Dendritic cell treated with granulocyte-macrophage colony-stimulating factor and Interleukin-4, amounts not matched to agents 40 ng/mL and 50 ng/mL, for 4 days (primary cell): ENCODE data around the gene DHRS3.
"Not testable (repeated sequence)": the region's sequence is repeated elsewhere in the genome, so short reads cannot be mapped to it uniquely, and the experiment has no call there.

Experiments used
- H3K27ac Mint-ChIP-seq: one replicate; pipeline ENCODE4 v1.8.0; 2022; ENCODE audit warnings: mild to moderate bottlenecking, mixed read lengths
- H3K27me3 Mint-ChIP-seq: one replicate; pipeline ENCODE4 v1.8.0; 2022; ENCODE audit warnings: mild to moderate bottlenecking, mixed read lengths
- H3K36me3 Mint-ChIP-seq: one replicate; pipeline ENCODE4 v1.8.0; 2022; ENCODE audit warnings: low read depth, mixed read lengths
- H3K4me1 Mint-ChIP-seq: one replicate; pipeline ENCODE4 v1.8.0; 2022; ENCODE audit warnings: low read depth, mixed read lengths
- H3K4me3 Mint-ChIP-seq: one replicate; pipeline ENCODE4 v1.8.0; 2022; ENCODE audit warnings: mild to moderate bottlenecking, moderate library complexity, mixed read lengths
- H3K9me3 Mint-ChIP-seq: one replicate; pipeline ENCODE4 v1.8.0; 2022; ENCODE audit warnings: mixed read lengths
- intact Hi-C: fragments of 100-400 bp; cut with micrococcal nuclease; formaldehyde crosslinking; loops from one replicate; pipeline ENCODE4 v1.15.0; 2022

DHRS3 gene

GRCh38 chr1:12648741-12649140 is 30.7 kb upstream of the DHRS3 start:
- Mint-ChIP-seq H3K4me1 (no peaks in the 10 kb centered on the region), H3K4me3 (no peak overlapping the region), H3K27ac (no peak overlapping the region), H3K9me3 (no peaks in the 10 kb centered on the region), H3K36me3 (no peaks in the 10 kb centered on the region), H3K27me3 (peaks cover 8% of the 10 kb centered on the region)
- intact Hi-C loops: no loop called here

GRCh38 chr1:12645401-12645800 is 27.4 kb upstream of the DHRS3 start:
- H3K36me3 Mint-ChIP-seq, H3K27ac Mint-ChIP-seq, H3K4me3 Mint-ChIP-seq, H3K27me3 Mint-ChIP-seq, intact Hi-C loops, H3K4me1 Mint-ChIP-seq: not testable (repeated sequence)
- peaks cover 24% of the 10 kb centered on the region for H3K9me3 Mint-ChIP-seq

- H3K27me3 Mint-ChIP-seq: peaks cover 3% of the 10 kb centered on the region
- peaks cover 29% of the 10 kb centered on the region for H3K9me3 Mint-ChIP-seq
- peaks cover 4% of the 10 kb centered on the region for H3K4me1 Mint-ChIP-seq
- no peak overlapping the region for H3K4me3 Mint-ChIP-seq
- intact Hi-C loops: no loop called here
- H3K36me3 Mint-ChIP-seq: no peaks in the 10 kb centered on the region
- no peak overlapping the region for H3K27ac Mint-ChIP-seq
These were observed 26.8 kb upstream of the DHRS3 start for GRCh38 chr1:12644829-12645228.

GRCh38 chr1:12644237-12644636 is 26.2 kb upstream of the DHRS3 start:
- peaks cover 35% of the 10 kb centered on the region for H3K9me3 Mint-ChIP-seq
- no peak overlapping the region for H3K4me3 Mint-ChIP-seq
- peaks cover 4% of the 10 kb centered on the region for H3K4me1 Mint-ChIP-seq
- intact Hi-C loops: no loop called here
- H3K27me3 Mint-ChIP-seq: peaks cover 3% of the 10 kb centered on the region
- no peak overlapping the region for H3K27ac Mint-ChIP-seq
- no peaks in the 10 kb centered on the region for H3K36me3 Mint-ChIP-seq

- H3K36me3 Mint-ChIP-seq: peaks cover 3% of the 10 kb centered on the region
- peaks cover 6% of the 10 kb centered on the region for H3K27me3 Mint-ChIP-seq
- peaks cover 40% of the 10 kb centered on the region for H3K9me3 Mint-ChIP-seq
- H3K4me3 Mint-ChIP-seq: no peak within 1 kb of the TSS
- intact Hi-C loops: no loop called here
- H3K27ac Mint-ChIP-seq: no peak within 1 kb of the TSS
- peaks cover 4% of the 10 kb centered on the region for H3K4me1 Mint-ChIP-seq
These were observed 25.8 kb upstream of the DHRS3 start, which contains the start of gene AADACL4 for GRCh38 chr1:12643785-12644184. Gene AADACL4 (plus strand): TSS chr1:12644085. CDS start chr1:12644547, 462 bp downstream.

- Mint-ChIP-seq H3K27me3 (peaks cover 6% of the 10 kb centered on the region), H3K4me1 (peaks cover 4% of the 10 kb centered on the region), H3K4me3 (no peak overlapping the region), H3K36me3 (peaks cover 7% of the 10 kb centered on the region), H3K27ac (no peak overlapping the region), H3K9me3 (peaks cover 45% of the 10 kb centered on the region)
- intact Hi-C loops: no loop called here
These were observed 25.1 kb upstream of the DHRS3 start for GRCh38 chr1:12643079-12643478.

GRCh38 chr1:12640958-12641272 is 22.9 kb upstream of the DHRS3 start:
- intact Hi-C loops: no loop called here
- H3K36me3 Mint-ChIP-seq: peaks cover 7% of the 10 kb centered on the region
- no peak overlapping the region for H3K4me3 Mint-ChIP-seq
- no peak overlapping the region for H3K27ac Mint-ChIP-seq
- peaks cover 45% of the 10 kb centered on the region for H3K9me3 Mint-ChIP-seq
- peaks cover 6% of the 10 kb centered on the region for H3K27me3 Mint-ChIP-seq
- peaks cover 4% of the 10 kb centered on the region for H3K4me1 Mint-ChIP-seq

GRCh38 chr1:12640237-12640957 is 22.4 kb upstream of the DHRS3 start:
- peaks cover 7% of the 10 kb centered on the region for H3K36me3 Mint-ChIP-seq
- H3K27me3 Mint-ChIP-seq: peaks cover 6% of the 10 kb centered on the region
- no peak overlapping the region for H3K27ac Mint-ChIP-seq
- H3K4me1 Mint-ChIP-seq: peaks cover 4% of the 10 kb centered on the region
- no peak overlapping the region for H3K4me3 Mint-ChIP-seq
- peaks cover 45% of the 10 kb centered on the region for H3K9me3 Mint-ChIP-seq
- intact Hi-C loops: no loop called here

GRCh38 chr1:12637693-12638092 is 19.7 kb upstream of the DHRS3 start:
- Mint-ChIP-seq H3K27me3 (peaks cover 5% of the 10 kb centered on the region), H3K36me3 (peaks cover 7% of the 10 kb centered on the region), H3K27ac (no peak overlapping the region), H3K4me3 (no peak overlapping the region), H3K9me3 (peaks cover 45% of the 10 kb centered on the region), H3K4me1 (peaks cover 15% of the 10 kb centered on the region)
- intact Hi-C loops: no loop called here

GRCh38 chr1:12636098-12636950 is 18.3 kb upstream of the DHRS3 start:
- peaks cover 31% of the 10 kb centered on the region for H3K9me3 Mint-ChIP-seq
- H3K4me3 Mint-ChIP-seq: no peak overlapping the region
- H3K4me1 Mint-ChIP-seq: peaks cover 28% of the 10 kb centered on the region
- intact Hi-C loops: no loop called here
- peaks cover 7% of the 10 kb centered on the region for H3K36me3 Mint-ChIP-seq
- no peak overlapping the region for H3K27ac Mint-ChIP-seq
- H3K27me3 Mint-ChIP-seq: peaks cover 5% of the 10 kb centered on the region

- intact Hi-C loops: no loop called here
- Mint-ChIP-seq H3K27ac (no peak overlapping the region), H3K4me3 (no peak overlapping the region), H3K36me3 (peaks cover 7% of the 10 kb centered on the region), H3K27me3 (peaks cover 5% of the 10 kb centered on the region), H3K4me1 (peaks cover 40% of the 10 kb centered on the region), H3K9me3 (peaks cover 15% of the 10 kb centered on the region)
These were observed 16.7 kb upstream of the DHRS3 start for GRCh38 chr1:12634696-12635202.

- H3K9me3 Mint-ChIP-seq: peaks cover 9% of the 10 kb centered on the region
- H3K27ac Mint-ChIP-seq: no peak overlapping the region
- H3K4me1 Mint-ChIP-seq: peaks cover 43% of the 10 kb centered on the region
- peaks cover 7% of the 10 kb centered on the region for H3K36me3 Mint-ChIP-seq
- intact Hi-C loops: no loop called here
- peaks cover 5% of the 10 kb centered on the region for H3K27me3 Mint-ChIP-seq
- no peak overlapping the region for H3K4me3 Mint-ChIP-seq
These were observed 16.1 kb upstream of the DHRS3 start for GRCh38 chr1:12634156-12634555.

- Mint-ChIP-seq H3K4me3 (no peak overlapping the region), H3K27me3 (peaks cover 5% of the 10 kb centered on the region), H3K36me3 (no peaks in the 10 kb centered on the region), H3K27ac (no peak overlapping the region), H3K4me1 (peaks cover 43% of the 10 kb centered on the region), H3K9me3 (no peaks in the 10 kb centered on the region)
- intact Hi-C loops: no loop called here
These were observed 13.6 kb upstream of the DHRS3 start for GRCh38 chr1:12631571-12631970.

GRCh38 chr1:12630946-12631530 is 13.0 kb upstream of the DHRS3 start:
- intact Hi-C loops: no loop called here
- peaks cover 5% of the 10 kb centered on the region for H3K27me3 Mint-ChIP-seq
- no peak overlapping the region for H3K4me3 Mint-ChIP-seq
- no peak overlapping the region for H3K27ac Mint-ChIP-seq
- no peaks in the 10 kb centered on the region for H3K9me3 Mint-ChIP-seq
- H3K4me1 Mint-ChIP-seq: peaks cover 43% of the 10 kb centered on the region
- no peaks in the 10 kb centered on the region for H3K36me3 Mint-ChIP-seq
